ENCODE measurements around the gene BRD4.

GRCh38 chr19:15194938-15195337, 137.4 kb downstream of the BRD4 start:
- TF ChIP-seq CTCF (IDR thresholded peaks at IDR 0.05) (no peak), EP300 (IDR thresholded peaks at IDR 0.05) (no peak), POLR2A (IDR thresholded peaks at IDR 0.05) (no peak), POLR2AphosphoS5 (IDR thresholded peaks at IDR 0.05) (no peak)

Measured in stomach (tissue), 4 donors.